Measurements from ENCODE around the gene PKM. TPM values are rescaled to one million over a fixed set of nuclear protein-coding genes. Genes with fewer than 3 reads are reported as not detected.
"Not testable (repeated sequence)": the region's sequence is repeated elsewhere in the genome, so short reads cannot be mapped to it uniquely, and the experiment has no call there.

Gene PKM
- total RNA-seq, 1 donor from 2014 or later = 1,103 TPM

- no peak for ATAC-seq
Observed at GRCh38 chr15:72175186-72176044, 55.6 kb downstream of the PKM start.

DNA sequence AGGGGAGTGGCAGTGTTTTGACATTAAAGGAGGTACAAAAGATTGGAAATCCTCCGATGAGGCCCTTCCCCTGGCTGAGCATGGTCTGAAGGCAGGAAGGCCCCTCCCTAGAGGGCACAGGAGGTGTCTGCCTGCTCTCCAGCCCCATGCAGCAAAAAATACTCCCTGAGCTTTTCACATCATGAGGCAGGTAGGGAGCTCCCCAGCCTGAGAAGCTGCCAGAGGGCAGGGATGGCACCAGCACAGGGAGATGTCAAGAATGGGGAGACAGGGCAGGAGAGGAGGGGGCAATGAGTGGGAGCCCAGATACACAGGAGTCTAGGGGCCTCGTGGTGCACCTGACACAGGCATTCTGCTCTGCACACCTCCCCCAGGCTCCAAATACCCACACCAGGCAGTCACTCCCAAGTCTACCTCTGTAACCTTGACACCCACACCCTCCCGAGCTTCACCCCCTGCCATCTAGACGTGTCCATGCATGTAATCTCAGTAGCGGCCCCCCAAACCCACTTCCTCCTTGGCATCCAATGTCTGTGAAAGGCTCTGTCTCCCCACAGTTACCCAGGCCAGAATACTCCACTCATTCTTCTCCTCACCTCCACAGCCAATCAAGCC is 56.3 kb downstream of the PKM start:
- ATAC-seq = no peak

- ATAC-seq = no peak
Observed at GRCh38 chr15:72173864-72174550, 57.0 kb downstream of the PKM start.

GRCh38 chr15:72173401-72173800 is 57.6 kb downstream of the PKM start:
- no peak for ATAC-seq

DNA sequence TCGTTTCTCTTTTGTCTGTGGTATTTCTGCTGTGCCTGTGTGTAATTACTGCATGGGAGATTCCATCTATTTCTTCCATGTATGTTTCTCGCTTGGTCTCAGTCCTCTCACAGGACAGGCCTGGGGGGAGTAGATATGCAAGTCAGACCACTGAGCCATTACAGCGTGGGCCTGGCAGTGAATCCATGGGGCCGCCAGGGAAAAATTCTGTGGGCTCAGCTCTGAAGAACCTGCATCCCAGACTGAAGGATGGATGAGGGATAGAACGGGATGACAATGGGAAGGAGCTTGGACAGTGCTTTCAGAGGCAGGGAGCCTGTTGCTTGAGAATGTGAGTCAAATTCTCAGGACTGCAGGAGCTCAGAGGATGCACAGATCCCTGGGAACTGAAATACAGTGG is 58.2 kb downstream of the PKM start:
- no peak for ATAC-seq

GRCh38 chr15:72171978-72172377 is 59.0 kb downstream of the PKM start:
- not testable (repeated sequence) for ATAC-seq

GRCh38 chr15:72170691-72171090 is 60.3 kb downstream of the PKM start:
- no peak for ATAC-seq

DNA sequence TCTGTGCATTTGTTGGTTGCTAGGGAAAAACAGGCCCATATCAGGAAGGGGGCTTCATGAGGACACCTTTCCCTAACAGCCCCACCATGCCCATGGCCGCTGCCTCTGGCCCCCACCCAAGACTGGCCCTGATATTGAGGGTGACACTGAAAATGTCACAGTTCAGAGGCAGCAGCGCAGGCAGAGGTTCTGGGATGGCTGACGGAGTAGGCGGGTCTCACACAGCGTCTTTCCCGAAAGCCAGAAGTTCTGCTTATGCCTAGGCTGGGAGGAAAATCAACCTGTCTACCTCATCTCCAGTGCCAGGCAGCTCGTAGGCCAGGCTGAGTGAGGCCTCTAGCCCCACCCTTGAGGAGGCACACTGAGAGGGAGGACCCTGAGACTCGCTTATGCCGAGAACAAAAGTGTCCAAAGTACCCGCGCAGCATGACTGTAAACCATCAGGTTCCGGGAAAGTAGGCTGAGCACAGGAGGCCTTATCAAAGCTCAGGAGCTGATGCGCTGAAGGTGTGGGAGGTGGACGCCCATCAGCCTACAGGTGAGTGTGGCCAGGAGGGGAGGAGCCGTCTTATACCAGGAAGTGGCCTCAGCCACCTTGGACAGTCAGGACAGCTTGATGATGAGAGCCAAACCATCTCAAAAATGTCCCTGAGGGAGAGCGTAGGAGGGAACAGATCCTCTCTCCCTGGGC is 60.9 kb downstream of the PKM start:
- ATAC-seq = no peak

DNA sequence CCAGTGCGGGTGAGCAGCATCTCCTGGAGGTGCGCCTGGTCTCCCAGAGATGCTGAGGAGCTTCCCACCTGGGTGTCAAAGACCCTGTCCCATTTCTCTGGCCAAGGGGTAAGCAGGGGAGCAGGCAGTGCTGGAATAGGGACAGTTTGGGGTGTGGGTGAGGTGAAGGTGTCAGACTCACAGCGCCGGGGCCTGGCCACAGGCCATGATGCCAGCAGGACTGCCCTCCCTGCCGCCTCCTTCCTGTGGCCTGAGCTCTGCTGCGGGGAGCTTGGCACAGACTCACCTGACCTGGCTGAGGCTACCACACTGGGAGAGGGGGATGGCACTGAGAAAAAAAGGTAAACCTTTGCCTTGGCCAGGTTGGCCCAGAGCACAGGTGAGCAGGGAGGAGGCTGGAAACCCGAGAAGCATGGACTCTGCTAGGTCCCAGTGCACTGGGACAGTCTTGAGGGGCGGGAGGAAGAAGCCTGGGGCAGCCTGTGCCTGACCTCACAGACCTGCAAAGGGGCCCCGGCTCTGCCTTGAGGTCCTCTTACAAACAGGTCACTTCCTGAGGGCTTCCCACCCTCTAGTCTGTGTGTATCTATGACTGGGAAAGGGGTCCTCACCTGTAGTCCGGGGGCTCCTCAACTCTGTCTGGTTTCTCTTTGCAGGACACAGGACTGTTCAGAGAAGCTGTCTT is 61.6 kb downstream of the PKM start:
- ATAC-seq = no peak

DNA sequence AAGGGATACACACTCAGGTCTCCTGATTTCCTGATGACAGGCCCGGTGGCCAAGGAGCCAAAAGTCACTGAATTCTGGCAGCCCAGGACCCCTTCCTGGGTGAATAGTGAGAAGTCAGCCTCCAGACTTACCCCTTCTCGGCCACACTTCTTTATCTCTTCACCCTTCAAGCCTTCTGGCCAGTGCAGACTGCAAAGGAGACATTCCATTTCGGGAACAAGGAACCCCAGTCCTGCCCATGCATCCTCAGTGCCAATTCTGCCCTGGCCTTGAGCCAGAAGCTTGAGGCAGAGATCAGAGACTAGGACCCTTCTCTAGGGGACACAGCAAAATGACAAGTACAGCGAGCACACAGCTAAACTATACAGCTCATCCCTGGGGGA is 62.2 kb downstream of the PKM start:
- no peak for ATAC-seq

GRCh38 chr15:72168131-72168807 is 62.7 kb downstream of the PKM start:
- ATAC-seq = peak; percentile 41

DNA sequence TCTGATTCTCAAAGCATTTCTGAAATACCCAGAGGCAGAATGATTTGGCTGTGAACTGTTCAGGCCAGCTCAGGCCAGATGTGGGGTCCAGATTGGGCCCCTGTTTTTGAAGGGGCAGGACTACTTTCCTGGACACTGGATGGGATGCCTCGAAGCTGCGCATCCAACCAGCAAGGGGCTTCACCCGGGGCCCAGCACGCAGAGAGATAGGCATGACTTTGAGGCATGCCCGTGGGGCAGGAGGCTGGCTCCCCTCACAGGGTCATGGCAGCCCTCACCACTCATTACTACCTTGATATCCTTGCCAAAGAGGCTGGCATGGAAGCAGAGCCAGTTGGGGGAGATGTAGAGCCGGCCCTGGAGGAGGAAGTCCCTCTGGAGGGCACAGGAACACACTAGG is 63.5 kb downstream of the PKM start:
- ATAC-seq = no peak

DNA sequence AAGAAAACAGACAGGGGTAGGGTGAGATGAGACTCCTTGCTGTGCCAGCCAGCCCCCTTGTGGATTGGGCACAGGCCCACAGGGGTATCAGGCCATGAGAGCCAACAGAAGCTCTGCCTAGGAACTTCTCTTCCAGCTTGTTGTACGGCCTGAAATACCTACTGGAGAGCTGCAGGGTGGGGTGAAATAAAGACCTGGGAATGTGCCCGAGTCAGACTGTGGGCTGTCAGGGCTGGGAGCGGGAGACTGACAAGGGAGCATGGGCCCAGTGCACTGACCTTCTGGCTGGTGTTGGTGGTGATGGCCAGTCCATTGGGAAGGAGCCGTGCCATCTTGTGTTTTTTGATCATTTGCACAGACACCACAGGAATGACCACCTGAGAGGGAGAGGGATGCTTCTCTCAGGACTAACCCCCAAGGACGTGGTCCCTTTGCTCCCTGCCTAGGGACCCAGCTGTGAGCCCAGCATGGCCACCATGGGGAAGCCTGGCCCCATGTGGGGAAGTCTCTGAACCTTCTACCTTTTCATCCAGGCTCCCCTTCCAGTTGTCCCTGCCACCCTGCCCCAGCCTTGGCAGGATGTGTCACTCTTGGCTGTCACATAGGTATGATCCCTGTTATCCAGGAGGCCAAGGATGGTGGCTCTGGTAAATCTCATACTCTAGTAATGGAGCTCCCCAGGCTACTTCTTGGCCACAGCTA is 64.1 kb downstream of the PKM start:
- no peak for ATAC-seq

- ATAC-seq = no peak
Observed at GRCh38 chr15:72163719-72164118, 67.3 kb downstream of the PKM start.

GRCh38 chr15:72162569-72162968 is 68.4 kb downstream of the PKM start:
- ATAC-seq = no peak

DNA sequence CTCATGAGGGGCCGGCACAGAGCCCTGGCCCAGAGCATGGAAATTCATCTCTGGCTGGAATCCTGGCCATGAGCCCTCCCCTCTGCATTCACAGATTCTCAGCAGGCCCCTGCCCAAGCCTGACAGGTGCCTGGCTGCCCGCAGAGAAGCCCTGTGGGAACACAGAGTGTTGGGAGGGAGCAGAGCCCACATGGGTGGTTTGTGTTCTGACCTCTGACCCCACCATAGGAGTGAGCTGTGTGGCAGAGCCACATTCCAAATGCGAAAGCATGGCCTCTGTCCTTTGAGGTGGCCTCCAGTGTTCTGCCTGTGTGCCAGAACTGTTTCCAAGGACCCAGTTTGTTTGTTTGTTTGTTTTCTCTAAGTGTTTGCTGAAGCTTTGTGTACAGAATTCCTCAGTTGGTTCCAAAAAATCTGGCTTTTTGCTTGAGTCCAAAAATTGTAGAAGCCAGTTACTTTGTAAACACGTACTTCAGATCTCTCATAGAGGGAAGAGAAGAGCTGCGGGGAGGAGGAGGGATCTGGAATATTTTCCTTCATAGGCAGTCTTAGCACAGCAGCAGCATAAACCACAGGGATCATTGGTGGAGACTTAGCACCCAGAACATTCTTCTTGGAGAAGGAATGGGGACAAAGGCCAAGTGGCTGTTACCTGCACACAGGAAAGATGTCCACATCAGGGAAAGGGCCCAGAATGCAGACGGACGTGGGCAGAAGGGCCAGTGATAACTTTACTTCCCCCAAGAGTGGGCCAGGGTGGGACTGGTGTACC is 69.4 kb downstream of the PKM start:
- ATAC-seq = peak; percentile 18

DNA sequence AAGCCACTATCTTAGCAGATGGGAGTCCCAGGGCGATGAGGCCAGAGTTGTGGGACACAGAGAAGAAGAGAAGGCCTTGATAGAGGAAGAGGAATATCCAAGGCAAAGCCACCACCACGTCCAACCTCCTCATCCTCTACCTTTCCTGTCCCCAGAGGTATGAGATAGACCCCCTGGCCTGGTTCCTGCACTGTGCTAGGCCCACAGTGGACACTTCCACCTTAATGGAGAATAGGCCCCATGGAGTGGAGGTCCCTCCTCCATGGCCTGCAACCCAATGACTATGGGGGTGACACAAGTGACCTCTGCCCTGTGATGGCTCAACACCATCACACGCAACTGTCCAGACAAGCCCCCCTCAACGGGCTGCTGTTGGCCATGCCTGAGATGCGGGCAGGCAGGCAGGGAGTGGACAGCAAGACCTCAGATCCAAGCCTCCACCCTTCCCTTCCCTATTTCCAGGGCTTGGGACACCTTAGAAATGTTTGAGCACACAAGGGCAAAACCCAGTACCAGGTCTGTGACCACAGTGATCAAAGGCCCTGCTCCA is 70.2 kb downstream of the PKM start:
- no peak for ATAC-seq

DNA sequence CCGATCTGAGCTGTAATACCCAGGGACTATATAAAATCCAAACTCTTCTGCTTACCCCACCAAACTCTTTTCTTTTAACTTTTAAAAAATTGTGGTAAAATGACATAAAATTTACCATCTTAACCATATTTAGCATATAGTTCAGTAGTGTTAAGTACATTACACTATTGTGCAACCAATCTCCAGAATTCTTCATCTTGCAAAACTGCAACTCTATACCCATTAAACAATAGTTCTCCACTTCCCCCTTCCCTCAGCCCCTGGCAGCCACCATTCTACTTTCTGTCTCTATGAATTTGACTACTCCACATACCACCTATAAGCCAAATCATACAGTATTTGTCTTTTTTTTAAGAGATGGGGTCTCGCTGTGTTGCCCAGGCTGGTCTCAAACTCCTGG is 74.1 kb downstream of the PKM start:
- no peak for ATAC-seq

DNA sequence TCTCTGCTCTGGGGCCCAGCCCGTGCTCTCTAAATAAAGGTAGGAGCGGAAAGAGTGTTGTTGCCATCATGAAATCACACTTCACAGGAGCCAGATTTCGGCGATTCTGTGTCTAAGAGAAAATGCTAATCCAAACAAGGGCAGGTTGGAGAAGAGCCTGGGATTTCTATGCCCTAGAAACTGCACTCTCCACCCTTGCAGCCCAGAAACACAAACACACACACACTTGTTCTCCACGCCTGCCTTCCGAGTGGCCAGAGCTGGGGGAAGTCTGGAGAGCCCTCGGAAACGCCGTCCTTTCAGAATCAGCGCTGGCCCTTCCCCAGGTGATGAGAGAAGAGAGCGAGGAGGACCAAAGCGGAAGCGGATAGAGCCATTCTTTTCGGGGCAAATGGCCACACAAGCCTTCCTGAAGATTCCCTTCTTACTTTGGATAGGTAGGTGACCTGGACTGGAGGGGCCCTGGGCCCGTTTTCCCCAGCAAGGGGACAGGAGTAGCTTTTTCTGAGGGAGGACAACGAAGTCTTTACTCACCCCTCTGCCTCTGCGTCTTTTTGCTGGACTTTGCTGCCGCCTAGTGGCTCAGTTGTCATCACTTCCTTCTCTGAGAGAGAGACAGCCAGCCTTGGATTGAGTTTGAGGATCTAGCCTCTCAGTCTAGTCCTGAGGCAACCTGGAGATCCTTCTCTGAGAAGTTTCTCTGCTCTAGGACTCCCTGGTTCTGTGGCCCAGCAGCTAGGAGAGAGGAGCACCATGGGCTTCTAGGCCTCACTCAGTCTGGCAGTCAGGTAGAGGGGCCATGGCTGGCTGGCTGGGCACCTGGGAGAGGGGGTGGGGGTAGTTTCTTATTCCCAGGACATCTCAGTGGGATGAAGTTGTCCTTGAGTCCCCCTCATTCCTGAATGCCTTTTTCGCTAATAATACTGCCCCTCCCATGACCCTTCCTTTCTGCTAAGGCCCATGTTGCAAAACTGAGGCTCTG is 75.1 kb downstream of the PKM start:
- peak; percentile 83 for ATAC-seq
